Esophagus squamous epithelium (tissue), 5 donors: ENCODE measurements around the gene BABAM2. TPM values are rescaled to one million over a fixed set of nuclear protein-coding genes. Genes with fewer than 3 reads are reported as not detected.
A peak's percentile ranks its signal among the peaks of the same experiment; 100 is the strongest.

Experiments
- DNase-seq: peaks from one replicate; lab custom pipeline; 2025; lab: John Stamatoyannopoulos, UW
- H3K27ac ChIP-seq, 4 donors: fragments of 200-600 bp; sonication (generic); one replicate each; pipeline ENCODE4 v1.5.1; 2016 to 2019; ENCODE audit warnings: mild to moderate bottlenecking in 1 of 4
- H3K27me3 ChIP-seq, 4 donors: fragments of 200-600 bp; sonication (generic); 1 replicate in 3 of 4; 2 replicates in 1 of 4; pipeline versions ENCODE4 v1.5.1 to v1.6.0; 2017 to 2021; ENCODE audit warnings: antibody characterized with exemption in 1 of 4
- H3K36me3 ChIP-seq, 3 donors: fragments of 200-600 bp; sonication (generic); one replicate each; pipeline ENCODE4 v1.5.1; 2016 to 2019
- H3K4me1 ChIP-seq, 3 donors: fragments of 200-600 bp; sonication (generic); one replicate each; pipeline ENCODE4 v1.5.1; 2017 to 2019
- H3K4me3 ChIP-seq, 4 donors: fragments of 200-600 bp; sonication (generic); 1 replicate in 3 of 4; 2 replicates in 1 of 4; pipeline ENCODE4 v1.5.1; 2016 to 2019; ENCODE audit warnings: mild to moderate bottlenecking in 2 of 4, moderate library complexity in 1 of 4
- H3K9me3 ChIP-seq, 3 donors: fragments of 200-600 bp; sonication (generic); one replicate each; pipeline ENCODE4 v1.5.1; 2016 to 2019
- POLR2A ChIP-seq, 4 donors: fragments of 450-650 bp; IDR thresholded peaks; one replicate each; pipeline ENCODE4 v1.6.1; 2017; ENCODE audit warnings: antibody characterized with exemption in 4 of 4, mild to moderate bottlenecking in 4 of 4, moderate library complexity in 3 of 4
- WGBS, 2 donors: methylation state at CpG; one replicate each; pipeline ENCODE4 v1.1.5; 2018; 5-methylcytosine and 5-hydroxymethylcytosine counted together
- intact Hi-C: fragments of 100-400 bp; cut with DNase I; formaldehyde crosslinking; loops from one replicate; pipeline ENCODE4 v1.15.0; 2022
- total RNA-seq, 4 donors: library from RNA; depleted of rRNA; stranded (reverse); fragments of >200 nt; gene quantifications; one replicate each; pipeline ENCODE4 v1.1.0, GENCODE V29; 2016
- TF ChIP-seq, protein P1 (sequence below), 6 experiments: fragments of 450-650 bp in 4 of 6; fragments of 200-600 bp in 2 of 6; sonication (generic) in 2 of 6; IDR thresholded peaks; one replicate each; pipeline ENCODE4 v1.5.1; 2016 to 2019; ENCODE audit warnings: antibody characterized with exemption in 6 of 6, mild to moderate bottlenecking in 4 of 6, moderate library complexity in 4 of 6
- donor health status: DM: yes; HTN: yes; CAD: no.

BABAM2 gene
- total RNA-seq, 4 donors from 2014 or later: 16.6 to 28.3 (median 24.3) TPM

DNA sequence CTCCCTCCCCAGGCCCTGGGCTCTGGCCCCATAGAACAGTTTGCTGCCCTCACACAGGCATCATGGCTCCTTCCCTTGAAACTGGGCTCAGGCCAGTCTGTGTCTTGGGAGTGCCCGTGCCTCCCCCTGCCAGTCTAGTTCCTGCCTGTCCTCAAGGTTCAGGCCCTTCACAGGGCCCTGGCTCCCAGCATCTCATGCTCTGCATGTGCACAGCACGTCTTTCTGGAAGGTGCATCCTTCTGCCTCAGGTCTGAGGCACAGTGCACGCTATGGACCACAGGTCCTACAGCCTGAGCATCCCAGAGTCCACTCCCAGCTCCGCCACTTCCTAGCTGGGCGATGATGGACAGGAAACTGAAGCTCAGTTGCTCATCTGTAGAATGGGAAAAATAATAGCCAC is 466.5 kb downstream of the BABAM2 start:
- Histone ChIP-seq H3K4me3 (no peak overlapping the region), H3K9me3 (no peaks in the 10 kb centered on the region), H3K27ac (peak overlapping the region; percentile 83 to 93 (median 90)), H3K36me3 (no peaks in the 10 kb centered on the region), H3K4me1 (peaks cover 27 to 70% (median 39%) of the 10 kb centered on the region in 3 donors), H3K27me3 (no peaks in the 10 kb centered on the region)
- no peak for DNase-seq
- TF ChIP-seq, protein P1, sequence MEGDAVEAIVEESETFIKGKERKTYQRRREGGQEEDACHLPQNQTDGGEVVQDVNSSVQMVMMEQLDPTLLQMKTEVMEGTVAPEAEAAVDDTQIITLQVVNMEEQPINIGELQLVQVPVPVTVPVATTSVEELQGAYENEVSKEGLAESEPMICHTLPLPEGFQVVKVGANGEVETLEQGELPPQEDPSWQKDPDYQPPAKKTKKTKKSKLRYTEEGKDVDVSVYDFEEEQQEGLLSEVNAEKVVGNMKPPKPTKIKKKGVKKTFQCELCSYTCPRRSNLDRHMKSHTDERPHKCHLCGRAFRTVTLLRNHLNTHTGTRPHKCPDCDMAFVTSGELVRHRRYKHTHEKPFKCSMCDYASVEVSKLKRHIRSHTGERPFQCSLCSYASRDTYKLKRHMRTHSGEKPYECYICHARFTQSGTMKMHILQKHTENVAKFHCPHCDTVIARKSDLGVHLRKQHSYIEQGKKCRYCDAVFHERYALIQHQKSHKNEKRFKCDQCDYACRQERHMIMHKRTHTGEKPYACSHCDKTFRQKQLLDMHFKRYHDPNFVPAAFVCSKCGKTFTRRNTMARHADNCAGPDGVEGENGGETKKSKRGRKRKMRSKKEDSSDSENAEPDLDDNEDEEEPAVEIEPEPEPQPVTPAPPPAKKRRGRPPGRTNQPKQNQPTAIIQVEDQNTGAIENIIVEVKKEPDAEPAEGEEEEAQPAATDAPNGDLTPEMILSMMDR (IDR thresholded peaks at IDR 0.05): no peak
- no peak for TF ChIP-seq POLR2A (IDR thresholded peaks at IDR 0.05)
- intact Hi-C loops: no loop called here
- 84 to 90% methylated on average over 4 of the region's 5 CpGs for WGBS, 2 donors

DNA sequence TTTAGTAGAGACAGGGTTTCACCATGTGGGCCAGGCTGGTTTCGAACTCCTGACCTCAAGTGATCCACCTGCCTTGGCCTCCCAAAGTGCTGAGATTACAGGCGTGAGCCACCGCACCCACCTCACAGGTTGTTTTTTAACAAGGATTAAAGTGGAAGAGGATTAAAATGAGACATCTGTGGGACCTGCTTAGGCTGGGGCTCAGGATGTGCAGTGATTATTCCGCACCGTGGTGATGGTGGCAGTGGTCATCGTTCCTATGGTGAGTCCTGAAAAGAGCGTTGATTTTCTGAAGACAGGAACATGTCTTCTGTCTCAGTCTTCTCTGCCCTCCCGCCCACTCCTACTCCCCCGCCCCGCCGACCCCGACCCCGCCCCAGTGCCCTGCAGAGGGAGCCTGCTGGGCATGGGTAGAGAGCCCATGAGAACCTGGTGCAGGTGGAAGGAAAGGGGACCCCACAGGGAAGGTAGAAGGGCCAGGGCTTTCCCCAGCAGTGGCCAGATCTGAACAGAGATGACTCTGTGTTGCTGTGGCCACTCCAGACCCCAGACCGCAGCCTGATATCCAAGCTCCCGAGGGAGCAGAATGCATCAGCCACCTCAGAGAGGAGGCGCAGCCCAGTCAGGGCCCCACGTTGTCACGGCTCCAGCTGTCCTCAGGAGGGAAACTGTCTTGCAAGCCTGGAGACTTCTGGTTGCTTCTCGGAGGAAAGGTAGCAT is 467.6 kb downstream of the BABAM2 start:
- TF ChIP-seq POLR2A (IDR thresholded peaks at IDR 0.05): no peak
- TF ChIP-seq, protein P1 (IDR thresholded peaks at IDR 0.05): no peak
- Histone ChIP-seq H3K9me3 (no peaks in the 10 kb centered on the region), H3K27me3 (no peaks in the 10 kb centered on the region), H3K27ac (peak overlapping the region in 3 of 4 donors; percentile 18 to 57 (median 57)), H3K4me1 (peaks cover 27 to 71% (median 39%) of the 10 kb centered on the region in 3 donors), H3K4me3 (no peak overlapping the region), H3K36me3 (no peaks in the 10 kb centered on the region)
- no peak for DNase-seq
- WGBS, 2 donors: 85 to 86% methylated on average over 8 to 10 of the region's 19 CpGs
- intact Hi-C loops: no loop called here

DNA sequence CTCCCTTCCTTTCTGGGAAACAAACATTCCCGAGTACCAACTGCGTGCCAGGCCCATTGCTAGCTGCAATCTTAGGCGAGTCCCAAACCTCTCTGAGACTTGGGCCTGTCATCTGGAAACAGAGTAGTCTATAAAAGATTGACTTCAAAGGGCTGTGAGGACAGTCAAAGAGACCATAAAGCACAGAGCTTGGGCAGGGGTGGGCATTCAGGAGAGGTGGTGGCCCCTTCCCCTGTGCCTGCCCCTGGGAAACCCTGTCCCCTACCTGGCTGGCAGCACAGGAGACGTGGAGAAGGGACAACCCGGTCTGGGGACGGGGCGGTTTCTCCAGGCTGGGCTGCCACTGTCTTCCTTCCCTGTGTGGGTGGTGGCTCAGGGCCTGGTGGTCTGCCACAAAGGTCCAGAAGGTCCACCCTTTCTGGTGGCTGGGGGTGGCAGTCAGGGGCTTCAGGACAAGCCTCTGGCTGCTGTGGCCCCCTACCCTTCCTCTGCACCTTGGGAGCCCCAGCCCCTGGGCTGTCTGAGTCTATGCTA is 468.2 kb downstream of the BABAM2 start:
- Histone ChIP-seq H3K27me3 (no peaks in the 10 kb centered on the region), H3K9me3 (no peaks in the 10 kb centered on the region), H3K4me3 (no peak overlapping the region), H3K27ac (peak overlapping the region; percentile 18 to 64 (median 57)), H3K36me3 (no peaks in the 10 kb centered on the region), H3K4me1 (peaks cover 27 to 71% (median 39%) of the 10 kb centered on the region in 3 donors)
- TF ChIP-seq, protein P1 (IDR thresholded peaks at IDR 0.05): no peak
- TF ChIP-seq POLR2A (IDR thresholded peaks at IDR 0.05): no peak
- 53% methylated on average over 2 of the region's 7 CpGs; no CpG with 5 or more reads in 1 of the 2 donors for WGBS, 2 donors
- no peak for DNase-seq
- intact Hi-C loops: no loop called here

DNA sequence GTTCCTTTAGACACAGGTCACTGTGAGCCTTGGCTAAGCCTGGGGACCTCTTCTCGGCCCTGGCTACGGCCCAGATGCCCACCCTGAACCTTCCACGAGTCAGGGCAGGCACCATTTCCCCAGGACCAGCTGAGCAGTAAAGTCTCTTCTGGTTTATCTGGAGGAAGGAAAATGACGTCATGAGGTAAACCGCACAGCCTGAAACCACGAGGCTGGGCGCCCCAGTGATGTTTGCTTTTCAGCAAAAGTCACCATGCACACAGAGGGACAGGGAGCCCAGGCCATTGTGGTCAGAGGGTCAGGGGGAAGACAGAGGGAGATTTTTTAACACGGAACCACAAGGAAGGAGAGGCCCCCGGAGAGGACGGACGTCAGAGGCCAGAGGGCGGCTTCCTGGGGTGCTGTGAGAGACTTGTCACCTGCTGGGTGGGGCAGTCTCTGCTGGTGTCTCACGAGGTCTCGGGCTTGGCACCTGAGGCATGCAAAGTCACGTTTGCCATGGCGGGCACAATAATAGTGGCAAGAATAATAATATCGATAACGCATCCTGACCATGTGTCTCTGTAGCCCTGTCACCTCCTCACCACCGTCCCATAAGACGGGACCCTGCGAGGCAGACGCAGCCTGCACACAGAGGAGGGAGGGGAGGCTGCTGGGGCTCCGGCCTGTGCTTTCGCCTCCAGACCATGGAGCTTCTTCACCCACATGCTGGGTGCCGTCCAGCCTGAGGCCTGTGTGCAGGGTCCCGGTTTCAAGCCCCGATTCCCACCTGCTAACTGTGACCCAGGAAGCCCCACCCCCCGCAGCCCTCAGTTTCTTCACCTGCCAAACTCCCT is 468.9 kb downstream of the BABAM2 start:
- peaks cover 27 to 71% (median 39%) of the 10 kb centered on the region in 3 donors for H3K4me1 ChIP-seq
- no peaks in the 10 kb centered on the region for H3K36me3 ChIP-seq
- intact Hi-C loops: no loop called here
- no peaks in the 10 kb centered on the region for H3K9me3 ChIP-seq
- no peak overlapping the region for H3K4me3 ChIP-seq
- TF ChIP-seq POLR2A (IDR thresholded peaks at IDR 0.05): peak in 1 of 4 donors; percentile 14
- TF ChIP-seq, protein P1 (IDR thresholded peaks at IDR 0.05): no peak
- peak overlapping the region; percentile 18 to 64 (median 57) for H3K27ac ChIP-seq
- no peaks in the 10 kb centered on the region for H3K27me3 ChIP-seq
- WGBS, 2 donors: 56 to 63% methylated on average over 10 to 25 of the region's 28 CpGs
- DNase-seq: no peak
